GM18867 (cell line): ENCODE measurements around the gene GON4L.
"Not testable (repeated sequence)": the region's sequence is repeated elsewhere in the genome, so short reads cannot be mapped to it uniquely, and the experiment has no call there.

Experiments
- ATAC-seq: cut with Tn5 transposase; IDR thresholded peaks from one replicate; pipeline ENCODE4 v1.9.1; 2021; ENCODE audit warnings: mild to moderate bottlenecking, moderate library complexity; ENCODE audit not compliant: unreplicated experiment

Gene GON4L

DNA sequence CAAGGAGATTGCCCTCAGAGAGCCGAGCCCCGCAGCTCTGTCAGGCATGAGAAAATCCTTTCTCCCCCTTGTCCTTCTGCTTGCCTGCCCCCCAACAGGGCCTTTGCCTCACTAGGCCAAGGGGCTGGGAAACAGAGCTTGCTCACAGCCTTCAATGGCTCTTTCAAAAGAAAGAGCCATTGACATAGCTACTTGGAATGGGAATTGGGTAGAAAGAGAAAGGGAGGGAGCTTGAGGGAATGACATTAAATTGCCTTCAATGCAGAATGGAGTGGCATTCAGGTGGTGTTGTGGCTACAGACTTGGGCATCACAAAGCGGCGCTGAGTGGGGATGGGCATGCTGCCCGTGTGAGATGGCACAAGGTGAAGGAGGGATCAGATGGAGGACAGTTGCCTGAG, 15.5 kb upstream of the GON4L start:
- ATAC-seq: no peak

DNA sequence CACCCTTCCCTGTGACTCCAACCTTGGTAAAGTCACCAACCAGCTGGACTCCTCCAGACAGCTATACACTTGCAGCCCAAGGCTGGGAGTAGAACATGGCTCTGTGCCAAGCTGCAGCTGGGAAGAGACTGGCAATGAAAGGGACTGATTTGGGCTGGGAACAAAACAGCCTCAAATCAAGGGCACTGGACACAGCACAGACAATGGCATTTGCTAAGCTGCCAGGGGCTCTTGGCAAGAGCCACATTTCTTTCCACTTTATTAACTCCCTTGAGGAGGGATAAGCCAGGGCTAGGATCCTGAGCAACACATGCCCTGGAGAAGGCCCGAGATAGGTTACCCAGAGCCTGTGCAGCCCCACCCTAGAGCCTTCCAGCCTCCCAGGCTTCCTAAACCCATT, 14.4 kb upstream of the GON4L start:
- ATAC-seq: no peak

DNA sequence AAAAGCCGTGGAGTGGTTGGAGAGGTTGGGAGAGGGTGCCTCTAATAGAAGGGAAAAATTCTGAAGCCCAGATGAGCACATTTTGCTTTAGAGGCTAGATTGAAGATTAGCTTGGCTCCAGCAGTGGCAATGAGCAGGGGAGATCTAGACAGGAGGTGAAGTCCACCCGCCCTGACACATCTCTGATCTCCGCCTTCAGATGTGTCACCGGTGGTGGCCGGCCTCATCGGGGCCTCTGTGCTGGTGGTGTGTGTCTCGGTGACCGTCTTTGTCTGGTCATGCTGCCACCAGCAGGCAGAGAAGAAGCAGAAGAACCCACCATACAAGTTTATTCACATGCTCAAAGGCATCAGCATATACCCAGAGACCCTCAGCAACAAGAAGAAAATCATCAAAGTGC, 10.8 kb upstream of the GON4L start:
- no peak for ATAC-seq

DNA sequence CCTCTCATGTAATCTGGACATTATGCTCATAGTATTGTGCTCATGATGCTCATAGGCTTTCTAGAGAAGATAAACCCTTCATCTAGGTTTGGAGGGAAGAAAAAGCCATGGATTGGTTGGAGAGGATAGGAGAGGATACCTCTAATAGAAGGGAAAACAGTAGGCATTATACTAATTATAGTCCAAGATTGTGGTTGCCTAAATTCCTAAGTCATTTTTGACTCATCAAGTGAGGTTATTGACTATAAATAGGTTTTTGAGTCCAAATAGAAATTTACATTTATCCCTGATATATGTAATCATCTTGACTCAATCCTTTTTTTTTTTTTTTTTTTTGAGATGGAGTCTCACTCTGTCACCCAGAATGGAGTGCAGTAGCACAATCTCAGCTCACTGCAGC, 7.4 kb upstream of the GON4L start:
- ATAC-seq: no peak

DNA sequence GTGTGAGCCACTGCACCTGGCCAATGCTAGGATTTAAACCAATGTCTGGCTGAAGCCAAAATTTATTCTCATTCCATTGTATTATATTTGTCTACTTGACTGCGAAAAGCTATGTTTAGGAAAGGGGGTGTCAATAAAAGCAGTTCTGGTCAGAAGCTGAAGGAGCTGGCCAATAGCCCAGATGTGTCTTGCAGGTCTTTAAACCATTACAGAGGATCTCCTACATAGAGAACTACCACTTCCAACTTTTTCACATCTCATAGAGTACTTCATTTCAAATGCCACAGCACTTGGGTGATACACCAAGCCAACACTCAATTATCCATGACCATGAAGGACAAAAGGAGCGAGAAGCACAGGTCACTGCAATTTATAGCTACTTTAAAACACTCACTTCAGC, 4.9 kb upstream of the GON4L start:
- no peak for ATAC-seq

DNA sequence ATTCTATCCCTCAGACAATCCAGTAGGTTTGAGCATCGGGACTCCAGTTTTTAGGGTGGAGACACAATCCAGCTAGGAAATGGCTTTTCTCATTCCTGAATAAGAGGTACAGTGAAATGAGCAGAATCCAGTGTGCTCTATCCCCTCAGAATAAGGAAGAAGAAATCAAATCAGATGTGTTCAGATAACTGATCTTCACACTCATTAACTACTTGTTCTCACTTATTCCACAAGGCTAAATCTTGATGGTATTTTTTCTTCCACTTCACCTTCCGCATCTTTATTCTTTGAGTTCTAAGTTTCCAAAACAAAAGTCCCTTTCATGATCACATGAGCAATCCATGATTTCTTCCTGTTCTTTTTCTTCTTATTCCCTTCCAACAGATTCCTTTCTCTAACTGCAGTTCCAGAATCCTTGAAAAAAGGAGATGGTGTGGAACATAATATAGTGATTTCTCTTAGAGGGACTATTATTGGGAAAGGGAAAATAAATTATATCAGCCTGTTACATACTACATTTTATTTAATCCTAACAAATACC, 4.0 kb upstream of the GON4L start:
- no peak for ATAC-seq

DNA sequence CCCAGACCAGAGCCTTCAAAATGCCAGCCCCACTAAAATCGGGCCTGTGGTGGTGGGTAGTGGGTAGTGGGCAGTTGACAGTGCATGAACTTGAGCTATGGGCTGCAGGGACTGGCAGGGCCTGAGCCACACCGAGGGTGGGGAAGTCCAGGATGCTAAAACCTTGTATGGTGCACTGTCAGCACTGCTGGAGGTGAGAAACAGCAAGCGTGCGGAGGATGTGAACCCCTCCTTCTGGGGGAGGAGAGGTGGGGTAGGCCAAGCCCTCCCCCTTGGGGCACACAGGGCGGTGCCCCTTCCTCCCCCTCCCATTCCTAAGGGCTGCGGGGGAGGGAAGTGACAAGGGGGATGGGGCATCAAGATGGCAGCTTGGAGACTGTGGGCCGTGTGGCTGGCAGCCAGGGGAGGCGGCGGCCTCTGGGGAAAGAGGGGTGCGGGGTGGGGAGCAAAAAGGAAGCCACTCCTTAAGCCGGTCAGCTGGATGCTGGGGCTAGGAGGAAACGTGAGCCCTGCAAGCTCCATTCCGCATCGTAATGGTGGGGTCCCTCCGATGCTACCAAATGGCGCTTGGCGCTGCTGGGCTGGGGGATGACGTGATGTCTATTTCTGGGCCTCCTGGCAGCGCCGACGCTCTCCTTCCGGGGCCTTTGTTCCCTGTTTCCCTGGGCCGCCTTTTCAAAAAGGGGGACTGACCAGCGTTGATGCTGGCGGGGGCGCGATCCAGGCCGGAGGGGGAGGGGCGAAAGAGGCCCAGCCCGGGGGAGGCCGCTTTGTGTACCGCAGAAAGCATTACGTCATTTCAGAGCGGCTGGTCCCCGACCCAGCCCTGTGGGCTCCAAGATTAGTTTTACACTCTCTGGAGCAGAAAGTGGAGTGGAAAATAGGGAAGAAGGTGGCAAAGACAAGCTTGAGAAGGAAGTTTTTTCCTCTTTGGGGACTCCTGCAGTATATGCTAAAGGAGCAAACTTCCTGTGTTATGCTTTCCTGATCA, 3.2 kb upstream of the GON4L start:
- ATAC-seq: peak; percentile 24

DNA sequence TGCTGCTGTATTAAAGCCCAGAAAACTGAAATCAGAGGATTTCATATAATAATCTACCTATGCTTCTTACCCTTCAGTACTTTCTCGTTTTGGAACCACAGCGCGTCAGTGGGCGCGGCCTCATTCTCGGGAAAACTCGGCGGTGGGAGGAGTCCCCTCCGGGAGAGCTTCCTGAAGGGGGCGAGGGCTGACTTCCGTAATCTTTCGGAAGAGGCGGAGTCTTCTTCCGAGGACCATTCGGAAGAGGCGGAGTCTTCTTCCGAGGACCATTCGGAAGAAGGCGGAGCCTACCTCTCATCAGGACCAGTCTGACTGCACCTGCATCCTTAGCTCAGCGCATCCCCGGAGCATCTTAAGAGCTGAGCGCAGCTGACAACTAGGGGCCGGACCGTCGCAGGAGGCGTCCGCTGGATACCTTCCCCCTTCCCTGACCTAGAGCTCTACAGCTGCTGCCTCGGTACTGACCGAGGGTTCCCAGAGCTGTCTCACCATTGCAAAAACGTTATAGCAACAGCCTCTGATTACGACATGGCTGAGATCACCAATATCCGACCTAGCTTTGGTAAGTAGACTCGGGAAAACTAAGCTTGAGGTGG, 2.3 kb upstream of the GON4L start, which contains the start of gene SYT11:
SYT11 (plus strand) TSS at position 334 of the 596 bp plus-strand sequence; CDS start at position 529, 195 bp downstream.
- peak; percentile 66 for ATAC-seq

DNA sequence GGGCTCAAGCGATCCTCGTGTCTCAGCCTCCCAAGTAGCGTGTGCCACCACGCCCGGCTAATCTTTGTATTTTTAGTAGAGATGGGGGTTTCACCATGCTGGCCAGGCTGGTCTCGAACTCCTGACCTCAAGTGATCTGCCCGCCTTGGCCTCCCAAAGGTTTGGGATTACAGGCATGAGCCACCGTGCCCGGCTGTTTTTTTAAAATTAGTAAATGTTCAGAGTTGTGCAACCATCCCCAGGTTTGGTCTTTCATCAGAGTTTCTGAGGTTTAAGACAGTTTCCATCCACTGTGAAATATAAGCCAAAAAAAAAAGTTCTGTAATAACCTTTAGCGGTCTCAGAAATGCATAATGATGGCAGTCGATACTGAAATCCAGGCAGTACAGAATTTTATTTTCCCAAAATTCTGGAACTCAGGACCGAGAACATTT, 1.8 kb upstream of the GON4L start:
- ATAC-seq: peak; percentile 4

DNA sequence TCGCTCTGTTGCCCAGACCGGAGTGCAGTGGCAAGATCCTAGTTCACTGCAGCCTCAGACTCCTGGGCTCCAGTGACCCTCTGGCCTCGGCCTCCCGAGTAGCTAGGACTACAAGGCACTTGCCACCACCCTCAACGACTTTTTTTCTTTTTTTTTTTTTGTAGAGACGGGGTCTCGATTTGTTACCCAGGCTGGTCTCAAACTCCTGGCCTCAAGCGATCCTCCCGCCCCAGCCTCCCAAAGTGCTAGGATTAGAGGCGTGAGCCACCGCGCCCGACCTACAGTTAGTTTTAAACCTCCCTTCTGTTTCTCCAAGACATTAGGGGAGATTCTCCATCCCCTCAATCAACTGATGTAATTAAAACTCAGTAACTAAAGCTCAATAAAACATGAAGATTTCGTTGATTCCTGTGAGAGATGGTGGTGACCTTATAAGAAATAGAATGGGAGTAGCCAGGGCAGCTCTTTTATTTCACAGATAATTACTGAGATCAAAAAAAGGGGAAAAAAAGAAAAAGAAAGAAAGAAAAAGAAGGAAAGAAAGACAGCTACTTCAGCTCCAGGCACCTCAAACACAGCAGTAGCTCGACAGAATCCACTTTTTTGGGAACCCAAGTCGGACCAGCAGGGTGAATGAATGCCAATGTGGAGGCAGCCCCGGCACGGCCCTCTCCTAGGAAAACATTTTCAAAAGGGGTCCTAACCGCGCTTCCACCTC, 598 bp downstream of the GON4L start:
- no peak for ATAC-seq

DNA sequence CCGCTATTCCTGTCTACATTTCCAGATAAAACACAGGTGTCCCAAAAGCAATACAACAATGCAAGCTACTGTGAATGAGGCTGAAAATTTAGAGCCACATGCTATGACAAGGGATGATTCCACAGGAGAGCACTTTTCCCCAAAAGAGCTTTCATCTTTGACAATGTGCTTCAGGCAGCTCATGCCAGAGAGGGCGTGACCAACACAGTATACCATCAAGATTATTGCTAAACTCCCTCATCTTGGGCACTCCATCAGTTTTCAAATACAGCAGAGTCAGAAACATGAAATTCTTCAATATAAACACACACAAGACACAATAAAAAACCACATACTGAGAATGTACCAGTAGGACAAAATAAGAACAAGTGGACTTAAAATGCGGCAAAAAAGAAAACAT, 6.7 kb downstream of the GON4L start:
- ATAC-seq: no peak

DNA sequence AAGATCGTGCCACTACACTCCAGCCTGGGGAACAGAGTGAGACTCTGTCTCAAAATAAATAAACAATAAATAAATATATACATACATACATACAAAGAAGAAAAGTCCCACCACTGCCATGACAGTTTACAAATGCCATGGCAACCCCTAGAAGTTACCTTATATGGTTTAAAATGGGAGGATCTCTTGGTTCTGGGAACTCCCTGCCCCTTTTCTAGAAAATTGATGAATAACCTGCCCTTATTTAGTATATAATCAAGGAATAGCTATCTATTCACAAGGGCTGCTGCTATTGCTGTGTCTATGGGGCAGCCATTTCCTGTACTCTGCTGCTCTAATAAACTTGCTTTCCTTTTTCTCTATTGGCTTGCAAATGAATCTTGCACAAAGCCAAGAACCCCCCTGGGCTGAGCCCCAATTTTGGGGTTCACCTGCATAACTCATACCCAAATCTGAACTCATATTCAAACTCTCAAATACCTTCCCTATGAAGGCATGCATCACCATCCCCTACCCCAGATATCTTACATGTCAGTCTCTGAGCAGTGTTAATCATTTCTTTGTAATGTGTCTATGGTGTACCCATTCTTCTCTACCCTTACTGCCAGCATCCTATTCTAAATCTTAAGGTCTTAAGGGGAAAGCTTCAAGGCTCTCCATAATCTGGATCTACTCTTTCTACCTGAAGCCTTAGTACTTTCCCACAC, 9.0 kb downstream of the GON4L start:
- no peak for ATAC-seq

DNA sequence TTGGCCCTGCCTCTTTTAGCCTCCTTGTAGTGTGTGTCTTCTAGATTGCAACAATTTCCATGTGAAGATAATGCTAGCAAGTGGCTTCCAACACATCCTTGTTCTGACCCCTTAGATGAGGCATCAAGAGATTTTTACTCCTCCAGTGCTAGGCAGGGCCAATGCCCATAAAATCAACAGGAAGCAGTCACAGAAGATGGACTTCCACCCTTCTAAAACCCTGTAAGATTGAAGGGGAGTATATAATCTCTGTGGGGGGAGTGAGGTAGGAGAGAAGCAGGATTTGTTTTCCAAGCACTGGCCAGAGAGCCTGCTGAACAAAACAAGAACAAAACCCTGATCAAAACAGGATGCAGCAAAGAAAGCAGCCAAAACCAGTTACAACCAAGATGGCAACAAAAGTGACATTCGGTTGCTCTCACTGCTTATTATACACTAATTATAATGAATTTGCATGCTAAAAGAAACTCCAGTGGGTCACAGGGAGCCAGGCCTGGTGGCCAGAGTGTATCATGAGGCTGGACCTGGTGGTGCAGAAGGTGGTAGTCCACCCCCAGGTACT, 12.1 kb downstream of the GON4L start:
- ATAC-seq: no peak

DNA sequence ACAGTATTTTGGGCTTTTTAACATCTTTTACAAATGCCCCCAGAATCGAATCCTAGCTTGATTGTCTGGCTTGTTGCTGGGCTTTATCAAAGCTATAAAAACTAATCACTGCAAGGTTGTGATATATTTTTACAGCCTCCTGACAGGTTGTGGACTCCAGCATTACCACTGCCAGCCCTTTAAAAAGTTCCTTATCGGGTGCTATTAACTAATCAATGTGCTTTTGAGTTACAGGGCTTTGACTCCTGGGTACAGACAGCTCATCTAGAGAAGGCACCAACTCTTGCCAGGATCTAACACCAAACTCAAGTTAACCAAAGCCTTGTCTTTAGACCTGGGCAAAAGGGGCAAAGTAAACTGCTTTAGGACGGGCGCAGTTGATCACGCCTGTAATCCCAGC, 16.6 kb downstream of the GON4L start:
- no peak for ATAC-seq

DNA sequence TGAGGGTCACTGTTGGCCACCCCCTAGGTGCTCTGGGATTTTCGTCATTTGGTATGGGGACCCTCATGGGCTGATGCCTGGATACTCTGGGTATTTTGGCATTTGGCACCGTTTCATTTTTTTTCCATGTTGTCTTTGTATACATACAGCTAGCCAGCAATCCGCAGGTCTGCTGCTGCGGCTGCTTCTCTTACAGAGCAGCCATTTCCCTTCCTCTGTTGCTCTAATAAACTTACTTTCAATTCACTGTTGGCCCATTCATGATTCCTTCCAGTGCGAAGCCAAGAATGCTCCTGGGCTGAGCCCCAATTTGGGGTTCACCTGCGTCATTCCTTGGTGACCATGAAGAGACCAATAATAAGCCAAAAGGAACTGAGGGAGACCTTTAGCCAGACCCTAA, 21.5 kb downstream of the GON4L start:
- no peak for ATAC-seq

DNA sequence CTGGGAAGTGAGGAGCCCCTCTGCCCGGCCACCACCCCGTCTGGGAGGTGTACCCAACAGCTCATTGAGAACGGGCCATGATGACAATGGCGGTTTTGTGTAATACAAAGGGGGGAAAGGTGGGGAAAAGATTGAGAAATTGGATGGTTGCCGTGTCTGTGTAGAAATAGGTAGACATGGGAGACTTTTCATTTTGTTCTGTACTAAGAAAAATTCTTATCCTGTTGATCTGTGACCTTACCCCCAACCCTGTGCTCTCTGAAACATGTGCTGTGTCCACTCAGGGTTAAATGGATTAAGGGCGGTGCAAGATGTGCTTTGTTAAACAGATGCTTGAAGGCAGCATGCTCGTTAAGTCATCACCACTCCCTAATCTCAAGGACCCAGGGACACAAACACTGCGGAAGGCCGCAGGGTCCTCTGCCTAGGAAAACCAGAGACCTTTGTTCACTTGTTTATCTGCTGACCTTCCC, 22.1 kb downstream of the GON4L start:
- ATAC-seq: not testable (repeated sequence)

DNA sequence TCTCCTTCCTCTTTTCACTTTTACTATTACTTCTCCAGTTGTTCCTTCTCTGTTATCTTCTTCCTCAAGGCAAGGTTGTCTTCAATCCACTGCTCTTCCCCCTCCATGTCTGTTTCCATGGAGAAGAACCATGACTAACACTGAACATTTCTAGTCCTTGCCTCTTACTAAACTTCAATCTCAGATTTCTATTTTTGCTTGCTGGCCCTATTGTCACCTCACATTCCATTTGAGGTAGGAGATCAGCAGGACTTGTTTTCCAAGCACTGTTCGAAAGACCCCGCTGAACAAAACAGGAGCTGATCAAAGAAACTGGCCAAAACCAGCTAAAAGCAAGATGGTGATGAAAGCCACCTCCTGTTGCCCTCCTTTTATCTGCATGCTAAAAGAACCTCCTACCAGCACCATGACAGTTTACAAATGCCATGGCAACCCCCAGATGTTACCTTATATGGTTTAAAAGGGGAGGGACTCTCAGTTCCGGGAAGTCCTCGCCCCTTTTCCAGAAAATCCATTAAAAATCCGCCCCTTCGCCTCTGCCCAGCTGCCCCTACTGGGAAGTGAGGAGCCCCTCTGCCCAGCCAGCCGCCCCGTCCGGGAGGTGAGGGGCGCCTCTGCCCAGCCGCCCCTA, 22.6 kb downstream of the GON4L start:
- ATAC-seq: no peak

DNA sequence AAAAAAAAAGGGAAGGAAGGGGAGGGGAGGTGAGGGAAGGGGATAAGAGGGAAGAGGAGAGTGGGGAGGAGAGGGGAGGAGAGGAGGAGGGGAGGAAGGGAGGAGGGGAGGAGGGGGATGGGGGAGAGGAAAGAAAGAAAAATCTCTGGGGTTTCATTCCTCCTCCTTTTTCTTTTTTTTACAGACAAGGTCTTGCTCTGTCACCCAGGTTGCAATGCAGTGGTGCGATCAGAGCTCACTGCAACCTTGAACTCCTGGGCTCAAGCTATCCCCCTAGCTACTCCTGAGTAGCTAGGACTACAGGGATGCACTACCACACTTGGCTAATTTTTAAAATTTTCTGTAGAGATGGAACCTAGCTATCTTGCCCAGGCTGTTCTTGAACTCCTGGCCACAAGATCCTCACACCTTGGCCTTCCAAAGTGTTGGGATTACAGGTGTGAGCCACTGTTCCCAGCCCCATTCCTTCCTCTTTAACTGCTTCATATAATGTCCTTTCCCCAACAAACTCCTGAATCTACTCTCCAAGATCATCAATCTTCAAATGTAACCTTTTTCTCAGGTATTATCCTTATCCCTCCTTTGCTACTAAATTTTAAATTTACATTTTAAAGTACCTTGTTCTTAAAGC, 23.2 kb downstream of the GON4L start:
- ATAC-seq: no peak

DNA sequence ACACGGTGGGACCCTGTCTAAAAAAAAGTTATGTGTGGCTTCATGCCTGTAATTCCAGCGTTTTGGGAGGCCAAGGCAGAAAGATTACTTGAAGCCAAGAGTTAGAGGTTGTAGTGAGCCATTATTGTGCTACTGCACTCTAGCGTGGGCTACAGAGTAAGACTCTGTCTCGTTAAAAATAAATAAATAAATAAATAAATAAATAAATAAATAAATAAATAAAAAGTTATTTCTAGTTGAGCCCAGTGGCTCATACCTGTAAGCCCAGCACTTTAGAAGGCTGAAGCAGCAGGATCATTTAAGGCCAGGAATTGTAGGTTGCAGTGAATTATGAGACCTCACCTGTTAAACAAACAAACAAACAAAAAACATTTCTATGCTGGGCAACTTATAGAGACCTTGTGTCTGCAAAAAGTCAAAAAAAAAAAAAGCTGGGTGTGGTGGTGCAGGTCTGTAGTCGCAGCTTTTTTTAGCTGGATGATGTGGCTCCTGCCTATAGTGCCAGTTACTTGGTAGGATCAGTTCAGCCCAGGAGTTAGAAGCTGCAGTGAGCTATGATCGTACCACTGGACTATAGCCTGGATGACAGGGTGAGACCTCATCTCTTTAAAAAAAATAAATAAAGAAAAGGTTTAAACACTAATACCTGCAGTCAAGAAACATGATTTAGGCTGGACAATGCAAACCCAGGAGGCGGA, 25.6 kb downstream of the GON4L start:
- ATAC-seq: no peak
